ENCODE measurements around the gene PRKAG2.

DNA sequence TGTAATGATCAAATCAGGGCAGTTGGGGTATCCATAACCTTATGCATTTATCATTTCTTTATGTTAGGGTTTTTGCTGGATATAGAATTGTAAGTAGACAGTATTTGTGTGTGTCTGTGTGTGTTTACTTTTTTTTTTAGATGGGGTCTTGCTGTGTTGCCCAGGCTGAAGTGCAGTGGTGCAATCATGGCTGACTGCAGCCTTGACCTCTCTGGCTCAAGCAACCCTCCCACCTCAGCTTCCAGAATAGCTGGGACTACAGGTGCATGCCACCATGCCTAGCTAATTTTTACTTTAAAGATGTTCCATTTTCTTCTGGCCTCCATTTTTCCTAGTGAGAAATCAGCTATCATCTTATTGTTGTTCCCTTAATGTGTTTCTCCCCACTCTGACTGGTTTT, 347.1 kb downstream of the PRKAG2 start:
- TF ChIP-seq POLR2A (IDR thresholded peaks at IDR 0.05; ENCODE audit: low read depth, low read length), result no peak
- TF ChIP-seq POLR2AphosphoS5 (IDR thresholded peaks at IDR 0.05; ENCODE audit: low read depth, low read length), result no peak
- no peak for TF ChIP-seq TAF1 (IDR thresholded peaks at IDR 0.05; ENCODE audit: low read depth, low read length)
- no peak for TF ChIP-seq SPI1 (IDR thresholded peaks at IDR 0.05; ENCODE audit: low read depth, low read length)
- no peak for TF ChIP-seq POU2F2 (IDR thresholded peaks at IDR 0.05; ENCODE audit: low read depth, low read length)
- TF ChIP-seq PAX5 (IDR thresholded peaks at IDR 0.05; ENCODE audit: insufficient read depth, low read length, severe bottlenecking), result no peak

Measured in GM12891 (cell line).